Right lung (tissue), 5 donors: ENCODE results near the gene CRX. TPM values are rescaled to one million over a fixed set of nuclear protein-coding genes. Genes with fewer than 3 reads are reported as not detected.
"Not testable (repeated sequence)": the region's sequence is repeated elsewhere in the genome, so short reads cannot be mapped to it uniquely, and the experiment has no call there.

Experiments
- DNase-seq, 2 donors: peaks; one replicate each; pipeline ENCODE4 v3.0.0-alpha.2; 2013
- polyA plus RNA-seq, 5 donors: library from polyadenylated mRNA; unstranded; fragments of 120-200 nt; gene quantifications; one replicate each; pipeline versions ENCODE4 v1.2.1 to v1.2.3, GENCODE V29; 2013; ENCODE audit warnings: inconsistent platforms in 1 of 5, low replicate concordance in 1 of 5; ENCODE audit not compliant: insufficient read length in 5 of 5, insufficient read depth in 1 of 5

Gene CRX
- polyA plus RNA-seq, 5 donors, result 0.04 to 0.16 (median 0.09) TPM; not detected in 1

DNA sequence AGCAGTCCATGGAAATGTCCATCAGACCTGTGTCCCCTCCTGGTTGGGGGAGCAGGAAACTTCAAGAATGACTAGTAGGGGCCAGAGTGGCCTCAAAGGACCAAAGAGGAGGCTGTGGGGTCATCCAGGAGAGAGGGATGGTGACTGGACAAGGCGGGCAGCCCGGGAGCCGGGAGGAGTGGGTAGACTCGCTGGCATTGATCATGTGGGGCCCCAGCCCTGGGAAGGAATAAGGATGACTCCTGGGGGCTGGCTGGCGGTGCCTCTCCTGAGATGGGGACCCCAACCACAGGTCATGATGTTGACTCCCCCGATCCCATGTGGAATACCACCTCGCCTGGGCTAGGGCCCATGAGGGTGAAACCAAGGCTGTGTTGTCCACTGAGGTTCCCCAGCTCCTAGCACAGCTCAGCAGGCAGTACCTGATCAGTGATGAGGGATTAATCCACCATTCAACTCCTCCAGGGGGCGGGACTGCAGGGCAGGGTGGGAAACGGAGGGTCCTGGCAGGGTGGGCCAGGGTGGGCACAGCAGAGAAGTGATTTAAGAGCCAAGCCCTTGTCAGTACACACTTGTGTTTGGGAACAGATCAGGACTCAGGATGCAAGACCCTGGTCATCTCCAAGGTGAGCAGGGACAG is 37.0 kb downstream of the CRX start, which contains the start of gene TPRX2:
TPRX2 (plus strand) TSS at position 590 of the 640 bp plus-strand sequence; CDS start at position 602, 12 bp downstream.
- DNase-seq, result not testable (repeated sequence)

DNA sequence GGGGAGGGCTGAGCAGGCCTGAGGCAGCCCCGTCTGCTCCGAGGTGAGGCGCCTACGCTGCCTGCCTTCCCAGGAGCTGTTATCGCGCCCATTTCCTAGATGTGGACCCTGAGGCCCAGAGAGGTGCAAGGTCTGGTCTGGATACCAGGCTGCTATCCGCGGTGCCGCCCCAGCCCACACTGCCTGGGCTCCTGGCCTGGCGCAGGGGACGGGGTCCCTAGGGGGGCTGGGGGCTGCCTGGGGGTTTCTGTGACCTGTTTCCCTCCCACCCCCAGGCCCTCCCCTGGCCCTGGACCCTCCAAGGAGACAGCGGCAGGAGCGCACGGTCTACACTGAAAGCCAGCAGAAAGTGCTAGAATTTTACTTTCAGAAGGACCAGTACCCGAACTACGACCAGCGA is 38.1 kb downstream of the CRX start:
- DNase-seq, result not testable (repeated sequence)

DNA sequence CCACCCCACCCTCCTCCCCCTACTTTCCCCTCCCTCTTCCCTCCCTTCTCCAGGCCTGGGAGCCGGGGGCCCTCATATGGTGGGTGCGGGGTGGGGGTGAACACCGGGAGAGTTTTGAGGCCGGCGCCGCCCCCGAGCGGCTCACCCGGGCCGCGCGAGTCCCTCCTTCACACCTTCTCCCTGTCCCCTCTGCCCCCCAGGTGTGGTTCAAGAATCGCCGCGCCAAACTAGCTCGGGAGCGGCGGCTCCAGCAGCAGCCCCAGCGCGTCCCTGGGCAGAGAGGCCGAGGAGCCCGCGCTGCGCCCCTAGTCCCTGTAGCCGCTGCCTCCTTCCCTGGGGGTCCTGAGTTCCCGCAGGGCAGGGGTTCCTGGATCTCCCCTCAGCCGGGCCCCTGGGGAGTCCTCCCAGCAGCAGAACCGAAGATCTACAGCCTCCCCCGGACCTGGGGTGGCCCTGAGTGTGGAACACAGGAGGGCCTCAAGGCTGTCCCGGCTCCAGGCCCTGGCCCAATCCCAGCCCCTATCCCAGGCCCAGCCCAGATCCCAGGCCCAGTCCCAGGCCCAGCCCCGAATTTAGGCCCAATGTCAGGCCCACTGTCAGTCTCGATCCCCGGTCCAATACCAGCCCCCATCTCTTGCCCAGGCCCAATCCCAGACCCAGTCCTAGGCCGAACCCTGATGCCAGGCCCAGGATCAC is 39.0 kb downstream of the CRX start:
- DNase-seq, result no peak

DNA sequence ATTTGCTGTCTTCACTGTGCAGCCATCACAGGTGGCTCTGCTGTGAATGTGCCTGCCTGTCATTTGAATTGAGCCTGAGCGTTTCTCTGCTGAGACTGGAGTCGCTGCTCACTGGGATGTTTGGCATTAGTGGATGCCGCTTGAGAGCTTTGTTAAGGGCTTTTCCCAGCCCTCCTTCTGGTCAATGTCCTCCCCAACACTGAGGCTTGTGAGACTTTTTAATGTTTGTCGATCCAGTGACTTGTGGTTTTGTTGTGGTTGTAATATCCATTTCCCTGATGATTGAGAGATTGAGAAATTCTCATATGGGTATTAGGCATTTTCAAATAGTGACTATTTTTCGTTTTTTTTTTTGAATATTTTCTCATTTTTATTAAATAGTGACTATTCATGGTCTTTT is 39.9 kb downstream of the CRX start:
- no peak for DNase-seq

DNA sequence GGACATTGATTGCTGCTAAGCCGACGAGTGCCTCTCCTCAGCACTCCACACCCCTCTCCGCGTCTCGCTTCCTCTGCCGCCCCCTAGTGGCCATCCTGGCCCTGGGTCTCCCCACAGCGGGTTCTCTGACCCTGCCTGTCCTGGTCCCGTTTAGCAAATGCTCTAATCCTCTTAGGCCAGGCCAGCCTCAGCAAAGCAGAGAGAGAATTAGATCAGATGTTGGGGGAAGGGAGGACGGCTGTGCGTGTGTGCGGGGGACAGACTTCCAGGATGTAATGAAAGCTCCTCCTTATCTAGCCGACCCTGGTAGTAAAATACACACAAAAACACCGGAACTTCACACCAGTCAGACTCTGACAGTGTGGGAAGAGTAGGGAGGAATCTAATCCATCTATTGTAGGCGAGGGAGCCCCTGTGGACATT is 41.8 kb downstream of the CRX start:
- DNase-seq, result peak; percentile 62 to 73

DNA sequence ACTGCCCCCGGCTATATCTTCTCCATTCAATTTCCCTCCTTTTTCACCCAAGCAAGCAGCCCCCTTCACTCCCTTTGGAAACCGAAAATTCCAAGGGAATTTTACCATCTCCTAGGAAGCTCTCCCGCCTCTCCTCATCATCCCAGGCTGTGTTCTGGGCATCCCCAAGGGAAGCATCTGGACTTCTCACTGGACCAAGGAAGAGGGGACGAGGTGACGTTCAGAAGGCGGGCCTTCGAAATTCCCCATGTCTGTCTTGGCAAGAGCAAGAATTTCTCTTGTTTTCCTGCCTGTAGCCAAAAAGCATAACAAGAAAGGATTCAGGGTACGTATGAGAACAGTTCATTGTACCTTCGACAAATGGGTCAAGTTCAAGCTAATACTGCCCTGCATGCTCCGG is 43.4 kb downstream of the CRX start:
- no peak for DNase-seq

DNA sequence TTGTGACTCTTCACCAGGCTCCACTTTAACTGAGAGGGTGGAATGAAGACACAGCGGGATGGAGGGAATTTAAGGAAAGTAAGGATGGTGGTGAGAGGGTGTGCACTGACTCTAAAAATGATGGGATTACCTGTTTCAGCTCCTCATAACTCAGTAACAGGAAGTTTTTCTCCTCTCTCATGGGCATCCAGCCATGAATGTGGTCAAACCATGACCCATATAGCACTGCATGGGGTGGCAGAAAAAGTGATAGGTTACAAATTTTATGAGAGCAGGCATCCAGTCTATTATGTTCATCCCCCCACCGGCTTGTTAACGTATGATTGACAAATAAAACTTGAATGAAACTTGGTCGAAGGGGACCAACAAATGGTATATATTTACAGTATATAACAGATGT is 57.2 kb downstream of the CRX start:
- DNase-seq, result no peak

GRCh38 chr19:47879385-47879784 is 57.6 kb downstream of the CRX start:
- not testable (repeated sequence) for DNase-seq

- DNase-seq, result no peak
Observed at GRCh38 chr19:47881757-47882156, 60.0 kb downstream of the CRX start.

DNA sequence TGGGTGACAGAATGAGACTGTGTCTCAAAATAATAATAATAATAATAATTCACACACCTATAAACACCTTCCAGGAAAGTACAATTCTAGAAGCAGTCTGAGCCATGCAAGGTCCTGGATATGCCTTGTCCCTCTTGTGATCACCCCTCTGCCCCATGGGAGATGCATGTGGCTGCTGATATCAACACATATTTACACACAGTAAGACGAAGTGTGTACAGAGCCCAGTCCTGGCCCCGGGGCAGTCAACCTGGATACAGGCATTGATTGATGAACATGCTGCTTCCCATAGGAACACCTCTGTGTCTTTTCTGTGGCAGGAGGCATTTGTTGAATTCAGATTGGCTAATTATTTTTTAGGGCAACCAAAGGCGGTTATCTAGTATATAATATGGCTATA is 61.2 kb downstream of the CRX start:
- DNase-seq, result no peak

- no peak for DNase-seq
Observed at GRCh38 chr19:47885067-47885463, 63.3 kb downstream of the CRX start.

DNA sequence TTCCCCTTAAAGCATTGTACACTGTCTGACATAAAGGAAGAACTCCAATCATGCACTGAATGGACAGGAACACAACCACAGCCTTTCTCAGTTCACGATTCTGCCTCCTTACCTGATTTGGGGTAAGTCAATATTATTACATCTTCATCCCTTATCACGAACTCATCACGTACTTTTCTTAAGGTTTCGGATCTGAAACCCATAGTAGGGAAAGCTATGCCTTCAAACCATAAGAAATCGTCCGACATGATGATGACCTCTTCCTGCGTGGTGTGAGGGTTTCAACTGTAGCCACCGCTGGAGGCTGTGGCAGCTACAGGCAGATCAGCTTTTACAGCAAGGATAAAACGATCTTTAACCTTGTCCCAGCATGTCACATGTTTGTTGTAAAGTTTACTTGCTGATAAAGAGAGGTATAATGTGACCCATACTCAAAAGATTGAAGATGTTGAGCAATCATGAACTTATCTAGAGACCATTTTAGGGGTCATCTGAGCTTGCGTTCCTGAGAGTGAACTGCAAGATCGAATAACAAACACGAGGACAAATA is 64.3 kb downstream of the CRX start, which contains the start of gene SULT2A1:
SULT2A1 (minus strand) TSS at position 306 of the 550 bp plus-strand sequence; CDS start at position 248, 58 bp downstream.
- DNase-seq, result no peak

GRCh38 chr19:47890865-47891621 is 69.3 kb downstream of the CRX start:
- DNase-seq, result no peak

GRCh38 chr19:47891622-47891922 is 69.8 kb downstream of the CRX start:
- no peak for DNase-seq

GRCh38 chr19:47891923-47892666 is 70.4 kb downstream of the CRX start:
- DNase-seq, result peak; percentile 37 to 50

Other genes starting within 250 kb of the CRX start
- under 1 TPM; 0.14 to 0.55 (median 0.23) TPM for gene ZNF541, start 248.8 kb upstream of the CRX start, polyA plus RNA-seq
- 10 to 100 TPM; 11.7 to 17.2 (median 15.6) TPM for gene BICRA, start 212.8 kb upstream of the CRX start, polyA plus RNA-seq
- gene EHD2, start 108.5 kb upstream of the CRX start, polyA plus RNA-seq, result 100 to 1,000 TPM in 3 of 5 donors, 10 to 100 TPM in 2; 79.9 to 160 (median 107) TPM
- gene NOP53, start 76.4 kb upstream of the CRX start, polyA plus RNA-seq, result 100 to 1,000 TPM; 393 to 541 (median 463) TPM
- gene SELENOW, start 43.2 kb upstream of the CRX start, polyA plus RNA-seq, result 100 to 1,000 TPM; 176 to 307 (median 209) TPM
- not detected for gene TPRX1, start 17.4 kb upstream of the CRX start, polyA plus RNA-seq
- not detected for gene TPRX2, start 37.3 kb downstream of the CRX start, polyA plus RNA-seq
- gene SULT2A1, start 64.4 kb downstream of the CRX start, polyA plus RNA-seq, result under 1 TPM in 3 of 5 donors, not detected in 2; 0.10 to 0.35 (median 0.10) TPM
- not detected for gene BSPH1, start 170.2 kb downstream of the CRX start, polyA plus RNA-seq
- gene ELSPBP1, start 172.7 kb downstream of the CRX start, polyA plus RNA-seq, result not detected
- gene CABP5, start 222.1 kb downstream of the CRX start, polyA plus RNA-seq, result not detected